PFSK-1 (cell line): Measurements from ENCODE around the gene NANP.
A peak's percentile ranks its signal among the peaks of the same experiment; 100 is the strongest.

Source experiments
- FOXP2 ChIP-seq: optimal IDR thresholded peaks from 2 replicates; pipeline ENCODE3; 2011; ENCODE audit warnings: borderline replicate concordance, control low read depth, inconsistent platforms; ENCODE audit not compliant: insufficient read depth; ENCODE audit errors: extremely low read length, extremely low read depth
- POLR2AphosphoS5 ChIP-seq: IDR thresholded peaks from 2 replicates; pipeline ENCODE4 v1.6.1; 2012; ENCODE audit warnings: low read depth, mild to moderate bottlenecking, control low read depth, low read length, moderate library complexity

GRCh38 chr20:25623736-25624499 is at the start of gene NANP:
- peak; percentile 93 for TF ChIP-seq POLR2AphosphoS5
- peak; percentile 66 for TF ChIP-seq FOXP2
